ENCODE results near the gene EML2.
A peak's percentile ranks its signal among the peaks of the same experiment; 100 is the strongest.
"Not testable (repeated sequence)": the region's sequence is repeated elsewhere in the genome, so short reads cannot be mapped to it uniquely, and the experiment has no call there.

Gene EML2, protein sequence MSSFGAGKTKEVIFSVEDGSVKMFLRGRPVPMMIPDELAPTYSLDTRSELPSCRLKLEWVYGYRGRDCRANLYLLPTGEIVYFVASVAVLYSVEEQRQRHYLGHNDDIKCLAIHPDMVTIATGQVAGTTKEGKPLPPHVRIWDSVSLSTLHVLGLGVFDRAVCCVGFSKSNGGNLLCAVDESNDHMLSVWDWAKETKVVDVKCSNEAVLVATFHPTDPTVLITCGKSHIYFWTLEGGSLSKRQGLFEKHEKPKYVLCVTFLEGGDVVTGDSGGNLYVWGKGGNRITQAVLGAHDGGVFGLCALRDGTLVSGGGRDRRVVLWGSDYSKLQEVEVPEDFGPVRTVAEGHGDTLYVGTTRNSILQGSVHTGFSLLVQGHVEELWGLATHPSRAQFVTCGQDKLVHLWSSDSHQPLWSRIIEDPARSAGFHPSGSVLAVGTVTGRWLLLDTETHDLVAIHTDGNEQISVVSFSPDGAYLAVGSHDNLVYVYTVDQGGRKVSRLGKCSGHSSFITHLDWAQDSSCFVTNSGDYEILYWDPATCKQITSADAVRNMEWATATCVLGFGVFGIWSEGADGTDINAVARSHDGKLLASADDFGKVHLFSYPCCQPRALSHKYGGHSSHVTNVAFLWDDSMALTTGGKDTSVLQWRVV

GRCh38 chr19:45638930-45639729 lies at the start of gene EML2:
Gene EML2, minus strand, starts transcription at chr19:45639397. Its CDS starts 21 bp downstream, at chr19:45639376.
- peak within 1 kb of the TSS; percentile 75 for H3K4me3 ChIP-seq (ENCODE audit: low read depth, low read length)
- no peaks in the 10 kb centered on the region for H3K36me3 ChIP-seq (replicated peaks)
- no peaks in the 10 kb centered on the region for H3K27me3 ChIP-seq (replicated peaks)
- DNase-seq: no peak
- H3K27ac ChIP-seq: no peak within 1 kb of the TSS
- peak; percentile 47 for TF ChIP-seq CTCF (IDR thresholded peaks at IDR 0.05; ENCODE audit: low read depth, low read length, missing control alignments)
- in situ Hi-C loops (cut with HindIII; ENCODE audit: low pct_ligation_motif_present, low sequenced_read_pairs): no loop called here

GRCh38 chr19:45687599-45687998 lies 48.4 kb upstream of the EML2 start:
- TF ChIP-seq CTCF (IDR thresholded peaks at IDR 0.05; ENCODE audit: low read depth, low read length, missing control alignments): peak; percentile 6
- peaks cover 35% of the 10 kb centered on the region for H3K36me3 ChIP-seq (replicated peaks)
- DNase-seq: no peak
- no peak overlapping the region for H3K4me3 ChIP-seq (ENCODE audit: low read depth, low read length)
- no peak overlapping the region for H3K27ac ChIP-seq
- no peaks in the 10 kb centered on the region for H3K27me3 ChIP-seq (replicated peaks)
- in situ Hi-C loops (cut with HindIII; ENCODE audit: low pct_ligation_motif_present, low sequenced_read_pairs): no loop called here

GRCh38 chr19:45685045-45685444 lies 45.8 kb upstream of the EML2 start:
- peaks cover 35% of the 10 kb centered on the region for H3K36me3 ChIP-seq (replicated peaks)
- H3K27ac ChIP-seq; DNase-seq; in situ Hi-C loops (cut with HindIII; ENCODE audit: low pct_ligation_motif_present, low sequenced_read_pairs); H3K4me3 ChIP-seq (ENCODE audit: low read depth, low read length); H3K27me3 ChIP-seq (replicated peaks): not testable (repeated sequence)

DNA sequence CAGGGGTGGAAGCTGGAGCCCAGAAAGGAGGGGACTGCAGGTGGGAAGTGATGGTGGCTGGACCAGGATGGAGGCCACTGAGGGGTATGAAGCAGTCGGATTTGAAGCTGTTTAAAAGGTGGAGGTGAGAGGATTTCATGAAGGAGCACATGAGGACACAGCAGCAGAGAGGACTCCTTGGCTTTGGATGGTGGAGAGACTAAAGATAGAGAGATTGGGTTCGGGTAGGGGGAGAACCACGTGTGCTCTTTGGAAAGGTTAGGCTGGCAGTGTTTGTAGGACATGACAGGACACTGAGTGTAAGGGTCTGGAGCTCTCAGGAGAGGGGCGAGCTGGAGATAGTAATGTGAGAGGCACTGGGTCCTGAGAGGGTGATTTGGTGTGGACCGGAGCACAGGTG lies 43.7 kb upstream of the EML2 start:
- Histone ChIP-seq H3K27me3 (replicated peaks) (no peaks in the 10 kb centered on the region), H3K27ac (no peak overlapping the region), H3K36me3 (replicated peaks) (peaks cover 28% of the 10 kb centered on the region), H3K4me3 (ENCODE audit: low read depth, low read length) (no peak overlapping the region)
- no peak for TF ChIP-seq CTCF (IDR thresholded peaks at IDR 0.05; ENCODE audit: low read depth, low read length, missing control alignments)
- in situ Hi-C loops (cut with HindIII; ENCODE audit: low pct_ligation_motif_present, low sequenced_read_pairs): no loop called here
- DNase-seq: no peak

GRCh38 chr19:45682117-45682516 lies 42.9 kb upstream of the EML2 start:
- Histone ChIP-seq H3K4me3 (ENCODE audit: low read depth, low read length) (no peak overlapping the region), H3K27me3 (replicated peaks) (no peaks in the 10 kb centered on the region), H3K36me3 (replicated peaks) (peaks cover 23% of the 10 kb centered on the region), H3K27ac (no peak overlapping the region)
- no peak for TF ChIP-seq CTCF (IDR thresholded peaks at IDR 0.05; ENCODE audit: low read depth, low read length, missing control alignments)
- no peak for DNase-seq
- in situ Hi-C loops (cut with HindIII; ENCODE audit: low pct_ligation_motif_present, low sequenced_read_pairs): no loop called here

All from brain microvascular endothelial cell (primary cell).